GM06990 (cell line): ENCODE measurements around the gene CADPS2.

Experiments used
- DNase-seq: peaks from one replicate; pipeline ENCODE4 v3.0.0-alpha.2; 2011; ENCODE audit not compliant: insufficient read length; ENCODE audit errors: extremely low read depth
- H3K27me3 ChIP-seq: replicated peaks from 2 replicates; pipeline ENCODE4 v1.6.0; 2011; ENCODE audit warnings: low read length; ENCODE audit not compliant: control insufficient read depth, insufficient read depth
- H3K36me3 ChIP-seq: 2 replicates; pipeline ENCODE4 v1.5.1; 2011; ENCODE audit warnings: low read length; ENCODE audit not compliant: control insufficient read depth, insufficient read depth
- H3K4me3 ChIP-seq: replicated peaks from 2 replicates; pipeline ENCODE4 v1.5.1; 2011; ENCODE audit warnings: low read depth, mild to moderate bottlenecking, control low read depth, low read length
- CTCF ChIP-seq: IDR thresholded peaks from 2 replicates; pipeline ENCODE4 v1.5.1; 2011; ENCODE audit warnings: low read length, control low read depth, mild to moderate bottlenecking, inconsistent platforms; ENCODE audit not compliant: insufficient read depth, poor library complexity, severe bottlenecking

The CADPS2 gene

GRCh38 chr7:122622682-122623081 is 263.6 kb downstream of the CADPS2 start:
- Histone ChIP-seq H3K36me3 (no peaks in the 10 kb centered on the region), H3K27me3 (no peaks in the 10 kb centered on the region), H3K4me3 (no peak overlapping the region)
- TF ChIP-seq CTCF: no peak
- DNase-seq: no peak

- no peak overlapping the region for H3K4me3 ChIP-seq
- no peak for DNase-seq
- no peak for TF ChIP-seq CTCF
- H3K36me3 ChIP-seq: no peaks in the 10 kb centered on the region
- no peaks in the 10 kb centered on the region for H3K27me3 ChIP-seq
These were observed 266.6 kb downstream of the CADPS2 start for GRCh38 chr7:122619664-122620063.

GRCh38 chr7:122618585-122619189 is 267.6 kb downstream of the CADPS2 start:
- DNase-seq: no peak
- Histone ChIP-seq H3K27me3 (no peaks in the 10 kb centered on the region), H3K36me3 (no peaks in the 10 kb centered on the region), H3K4me3 (no peak overlapping the region)
- no peak for TF ChIP-seq CTCF

GRCh38 chr7:122616951-122617350 is 269.3 kb downstream of the CADPS2 start:
- Histone ChIP-seq H3K36me3 (no peaks in the 10 kb centered on the region), H3K27me3 (no peaks in the 10 kb centered on the region), H3K4me3 (no peak overlapping the region)
- TF ChIP-seq CTCF: no peak
- DNase-seq: no peak

GRCh38 chr7:122605929-122606328 is 280.3 kb downstream of the CADPS2 start:
- no peak for TF ChIP-seq CTCF
- Histone ChIP-seq H3K27me3 (no peaks in the 10 kb centered on the region), H3K4me3 (no peak overlapping the region), H3K36me3 (no peaks in the 10 kb centered on the region)
- no peak for DNase-seq

GRCh38 chr7:122604251-122604650 is 282.0 kb downstream of the CADPS2 start:
- DNase-seq: no peak
- Histone ChIP-seq H3K36me3 (no peaks in the 10 kb centered on the region), H3K4me3 (no peak overlapping the region), H3K27me3 (no peaks in the 10 kb centered on the region)
- no peak for TF ChIP-seq CTCF
